H1 (cell line): ENCODE results near the gene MSH5. TPM values are rescaled to one million over a fixed set of nuclear protein-coding genes. Genes with fewer than 3 reads are reported as not detected.

Experiments used
- CTCF ChIA-PET: fragments of 300-600 bp; sonication (Branson Sonifier 250); formaldehyde crosslinking; loops from one replicate; lab custom pipeline; 2021; ENCODE audit not compliant: partially characterized antibody; lab: Charles Lee
- POLR2A ChIA-PET: fragments of 300-600 bp; sonication (Branson Sonifier 250); formaldehyde crosslinking; loops from one replicate; lab custom pipeline; 2021; ENCODE audit warnings: inconsistent platforms; ENCODE audit not compliant: partially characterized antibody; lab: Charles Lee
- DNase-seq, 2 experiments: peaks; one replicate each; pipeline versions ENCODE4 v3.0.0 to v3.0.0-alpha.2; 2010 to 2022; ENCODE audit warnings: low spot score in 2 of 2, low read depth in 1 of 2, mixed read lengths in 1 of 2
- FAIRE-seq: peaks from 2 replicates; lab custom pipeline; 2011; peaks lifted over from hg19 to GRCh38; lab: Jason Lieb, UNC
- H2AFZ ChIP-seq: 2 replicates; pipeline ENCODE4 v1.8.1; 2012; ENCODE audit warnings: low read length, inconsistent platforms
- H2AK5ac ChIP-seq: 2 replicates; pipeline ENCODE4 v1.6.1; 2013; ENCODE audit warnings: low read depth, low read length
- H2BK120ac ChIP-seq: replicated peaks from 2 replicates; pipeline ENCODE3; 2013; ENCODE audit warnings: low read depth, low read length, inconsistent platforms
- H2BK12ac ChIP-seq: 2 replicates; pipeline ENCODE4 v1.6.1; 2013; ENCODE audit warnings: low read depth, low read length
- H2BK15ac ChIP-seq: 2 replicates; pipeline ENCODE4 v1.6.1; 2013; ENCODE audit warnings: low read length
- H2BK20ac ChIP-seq: 2 replicates; pipeline ENCODE4 v1.6.1; 2013; ENCODE audit warnings: low read length
- H2BK5ac ChIP-seq: 2 replicates; pipeline ENCODE4 v1.6.1; 2013; ENCODE audit warnings: low read depth, low read length
- H3K14ac ChIP-seq: 2 replicates; pipeline ENCODE4 v1.6.1; 2013; ENCODE audit warnings: inconsistent platforms; ENCODE audit not compliant: insufficient read length
- H3K18ac ChIP-seq: 2 replicates; pipeline ENCODE4 v1.6.1; 2013; ENCODE audit warnings: low read length; ENCODE audit errors: extremely low read depth
- H3K23ac ChIP-seq: 2 replicates; pipeline ENCODE4 v1.6.1; 2013; ENCODE audit warnings: inconsistent platforms; ENCODE audit not compliant: insufficient read length
- H3K23me2 ChIP-seq: 2 replicates; pipeline ENCODE4 v1.6.1; 2013; ENCODE audit warnings: low read depth, low read length
- H3K27ac ChIP-seq: 2 replicates; pipeline ENCODE4 v1.6.1; 2011; ENCODE audit warnings: low read depth, low read length, inconsistent platforms
- H3K27me3 ChIP-seq, 4 experiments: replicated peaks in 1 of 4; 1 replicate in 1 of 4; 2 replicates in 3 of 4; pipeline versions ENCODE4 v1.6.1 to v1.8.1; 2011 to 2013; ENCODE audit warnings: low read length in 3 of 4, mild to moderate bottlenecking in 3 of 4, inconsistent platforms in 2 of 4, mixed read lengths in 2 of 4, moderate library complexity in 1 of 4; ENCODE audit not compliant: control insufficient read depth in 3 of 4, insufficient read depth in 3 of 4; ENCODE audit errors: extremely low read depth in 1 of 4
- H3K36me3 ChIP-seq, 4 experiments: 2 replicates each; pipeline versions ENCODE4 v1.6.1 to v1.8.1; 2011 to 2013; ENCODE audit warnings: mild to moderate bottlenecking in 4 of 4, low read length in 3 of 4, moderate library complexity in 2 of 4, control low read depth in 1 of 4, inconsistent platforms in 1 of 4; ENCODE audit not compliant: insufficient read depth in 4 of 4, control insufficient read depth in 2 of 4
- H3K4ac ChIP-seq: replicated peaks from 2 replicates; pipeline ENCODE3; 2013; ENCODE audit warnings: low read length, low read depth, mixed read lengths, inconsistent platforms; ENCODE audit not compliant: insufficient read length
- H3K4me1 ChIP-seq, 4 experiments: replicated peaks in 1 of 4; 1 replicate in 1 of 4; 2 replicates in 3 of 4; pipeline versions ENCODE4 v1.6.1 to v1.8.1; 2011 to 2013; ENCODE audit warnings: low read length in 3 of 4, inconsistent platforms in 2 of 4, mixed read lengths in 1 of 4; ENCODE audit not compliant: insufficient read depth in 4 of 4, control insufficient read depth in 3 of 4
- H3K4me2 ChIP-seq, 2 experiments: 2 replicates each; pipeline versions ENCODE4 v1.6.1 to v1.8.1; 2011 to 2013; ENCODE audit warnings: low read depth in 2 of 2, low read length in 2 of 2, control low read depth in 1 of 2, inconsistent platforms in 1 of 2, mild to moderate bottlenecking in 1 of 2; ENCODE audit not compliant: insufficient read depth in 1 of 2
- H3K4me3 ChIP-seq, 4 experiments: fragments of 200-600, 300-600 bp in 1 of 4; sonication (generic), shearing (Covaris generic), sonication (Bioruptor Twin) in 1 of 4; 2 replicates each; pipeline versions ENCODE4 v1.5.1 to v1.8.1; 2011 to 2016; ENCODE audit warnings: low read length in 4 of 4, low read depth in 3 of 4, control low read depth in 2 of 4, inconsistent platforms in 2 of 4, mild to moderate bottlenecking in 2 of 4, mixed read lengths in 1 of 4, moderate library complexity in 1 of 4; ENCODE audit not compliant: insufficient read depth in 2 of 4; ENCODE audit errors: extremely low read depth in 1 of 4
- H3K56ac ChIP-seq: replicated peaks from 2 replicates; pipeline ENCODE3; 2013; ENCODE audit warnings: low read depth, mild to moderate bottlenecking, mixed read lengths, low read length, inconsistent platforms; ENCODE audit not compliant: insufficient read length
- H3K79me1 ChIP-seq: 2 replicates; pipeline ENCODE4 v1.6.1; 2013; ENCODE audit warnings: low read depth, low read length, control low read depth
- H3K79me2 ChIP-seq, 2 experiments: 2 replicates each; pipeline versions ENCODE4 v1.6.1 to v1.8.1; 2012 to 2013; ENCODE audit warnings: low read length in 2 of 2, mild to moderate bottlenecking in 2 of 2, inconsistent platforms in 1 of 2; ENCODE audit not compliant: insufficient read depth in 2 of 2, control insufficient read depth in 1 of 2
- H3K9ac ChIP-seq, 4 experiments: replicated peaks in 1 of 4; 1 replicate in 1 of 4; 2 replicates in 3 of 4; pipeline versions ENCODE4 v1.6.1 to v1.8.1; 2011 to 2013; ENCODE audit warnings: low read depth in 3 of 4, low read length in 3 of 4, control low read depth in 2 of 4, mild to moderate bottlenecking in 2 of 4, moderate library complexity in 2 of 4, inconsistent platforms in 1 of 4; ENCODE audit errors: extremely low read depth in 1 of 4
- H3K9me3 ChIP-seq, 2 experiments: 2 replicates each; pipeline versions ENCODE4 v1.6.1 to v1.8.1; 2012 to 2013; ENCODE audit warnings: mild to moderate bottlenecking in 2 of 2, moderate library complexity in 2 of 2, control low read depth in 1 of 2, inconsistent platforms in 1 of 2, low read depth in 1 of 2, low read length in 1 of 2, mixed read lengths in 1 of 2; ENCODE audit not compliant: insufficient read depth in 2 of 2
- H4K20me1 ChIP-seq, 2 experiments: replicated peaks in 1 of 2; 2 replicates each; pipeline versions ENCODE3 to v1.8.1; 2011 to 2013; ENCODE audit warnings: inconsistent platforms in 2 of 2, low read length in 2 of 2, mild to moderate bottlenecking in 1 of 2; ENCODE audit not compliant: insufficient read depth in 2 of 2, control insufficient read depth in 1 of 2
- H4K5ac ChIP-seq: 2 replicates; pipeline ENCODE4 v1.6.1; 2013; ENCODE audit warnings: low read length, low read depth, mixed read lengths, inconsistent platforms; ENCODE audit not compliant: insufficient read length
- H4K8ac ChIP-seq: 2 replicates; pipeline ENCODE4 v1.8.0; 2013; ENCODE audit warnings: mild to moderate bottlenecking, moderate library complexity, low read length, inconsistent platforms; ENCODE audit not compliant: insufficient read depth; ENCODE audit errors: extremely low read depth
- H4K91ac ChIP-seq: replicated peaks from 2 replicates; pipeline ENCODE3; 2013; ENCODE audit warnings: low read length, mixed read lengths, inconsistent platforms; ENCODE audit not compliant: insufficient read length
- WGBS, 2 experiments: shearing (Covaris generic) in 1 of 2; methylation state at CpG; one replicate each; pipeline versions ENCODE4 v1.1.6 to v1.1.7; 2013 to 2015; ENCODE audit warnings: low lambda C conversion rate in 2 of 2, mixed read lengths in 2 of 2, inconsistent platforms in 1 of 2, low coverage in 1 of 2, missing lambda C conversion rate in 1 of 2; ENCODE audit not compliant: insufficient replicate concordance in 2 of 2, insufficient coverage in 1 of 2, insufficient read length in 1 of 2; ENCODE audit errors: extremely low coverage in 1 of 2, missing lambda C conversion rate in 1 of 2; 5-methylcytosine and 5-hydroxymethylcytosine counted together
- polyA plus RNA-seq, 7 experiments: library from polyadenylated mRNA; depleted of rRNA in 3 of 7; stranded (reverse) in 5 of 7; unstranded in 2 of 7; fragments of >200 nt in 5 of 7; fragments of 200-250 nt in 2 of 7; gene quantifications; 1 replicate in 5 of 7; 2 replicates in 1 of 7; 4 replicates in 1 of 7; pipeline versions ENCODE4 v1.2.1 to v1.2.3, GENCODE V29; 2011 to 2013; ENCODE audit warnings: missing spikeins in 2 of 7, mixed read lengths in 2 of 7
- total RNA-seq: library from RNA; stranded (reverse); fragmentation: NEBNext Ultra II Directional; extraction: Animal tissue kit (Norgen Biotek cat#: 25700); gene quantifications from 2 replicates; pipeline ENCODE4 v1.2.1, GENCODE V29; 2021

MSH5 gene
- total and polyA plus RNA-seq, 2 of the 8 experiments (the other 6 are each of a cell fraction or from before 2014, with no cell fraction given), result 25.3 to 26.5 TPM

- H3K79me2 ChIP-seq, result no peaks in the 10 kb centered on the region
- H3K9me3 ChIP-seq, result no peaks in the 10 kb centered on the region
- ChIA-PET POLR2A (interaction anchor here (1.1 to 6.3 kb wide), 8 partner anchors 9 to 118 kb away, joined by 3 to 38 read pairs (median 4); partner anchors contain the start of genes HSPA1B, LSM2 and MSH5), CTCF (interaction anchor here (0.9 to 3.0 kb wide), 10 partner anchors 9 to 163 kb away, joined by 3 to 22 read pairs (median 5); partner anchors contain the start of gene DDAH2)
- H4K91ac ChIP-seq, result no peak overlapping the region
- H3K23ac ChIP-seq, result no peak overlapping the region
- 88% methylated on average over 2 of the region's 2 CpGs; no CpG with 5 or more reads in 1 of the 2 experiments for WGBS, 2 experiments
- FAIRE-seq, result no peak
- H3K4ac ChIP-seq, result no peak overlapping the region
- DNase-seq, result no peak
- no peak overlapping the region for H2BK20ac ChIP-seq
- H4K8ac ChIP-seq, result no peak overlapping the region; the same call in 1 of the 2 replicates
- no peaks in the 10 kb centered on the region for H3K79me1 ChIP-seq
- H2BK120ac ChIP-seq, result no peak overlapping the region
- H3K4me3 ChIP-seq, result no peak overlapping the region
- H3K14ac ChIP-seq, result no peak overlapping the region
- no peak overlapping the region for H3K27ac ChIP-seq
- no peak overlapping the region for H4K5ac ChIP-seq
- no peak overlapping the region for H3K56ac ChIP-seq
- no peak overlapping the region for H3K18ac ChIP-seq
- peaks cover 0 to 16% (median 1%) of the 10 kb centered on the region in 4 experiments; a peak in 3 of 8 replicates for H3K36me3 ChIP-seq
- H2AK5ac ChIP-seq, result no peak overlapping the region
- no peak overlapping the region for H2BK15ac ChIP-seq
- H3K4me1 ChIP-seq, result peaks cover 0 to 2% (median 0%) of the 10 kb centered on the region in 4 experiments; a peak in 2 of 7 replicates
- no peaks in the 10 kb centered on the region; the same call in 1 of the 2 replicates for H3K23me2 ChIP-seq
- no peak overlapping the region for H2AFZ ChIP-seq
- H2BK12ac ChIP-seq, result no peak overlapping the region
- H3K9ac ChIP-seq, result no peak overlapping the region
- no peak overlapping the region for H2BK5ac ChIP-seq
- no peak overlapping the region for H3K4me2 ChIP-seq
- no peaks in the 10 kb centered on the region for H3K27me3 ChIP-seq
- no peaks in the 10 kb centered on the region for H4K20me1 ChIP-seq
Observed at GRCh38 chr6:31758281-31758680, 18.5 kb downstream of the MSH5 start.
